Epithelial cell of esophagus (primary cell): ENCODE results near the gene TGFBR1.

Source experiments
- DNase-seq: peaks from one replicate; pipeline ENCODE4 v3.0.0; 2010; ENCODE audit warnings: low read depth
- H3K4me3 ChIP-seq: 2 replicates; pipeline ENCODE4 v1.5.1; 2011; ENCODE audit warnings: mild to moderate bottlenecking, low read length, control low read depth
- TF ChIP-seq, protein P1 (sequence below): IDR thresholded peaks from 2 replicates; pipeline ENCODE4 v1.5.1; 2011; ENCODE audit warnings: low read depth, mild to moderate bottlenecking, low read length, control low read depth, inconsistent platforms; ENCODE audit not compliant: insufficient read depth; ENCODE audit errors: missing control alignments

TGFBR1 gene

DNA sequence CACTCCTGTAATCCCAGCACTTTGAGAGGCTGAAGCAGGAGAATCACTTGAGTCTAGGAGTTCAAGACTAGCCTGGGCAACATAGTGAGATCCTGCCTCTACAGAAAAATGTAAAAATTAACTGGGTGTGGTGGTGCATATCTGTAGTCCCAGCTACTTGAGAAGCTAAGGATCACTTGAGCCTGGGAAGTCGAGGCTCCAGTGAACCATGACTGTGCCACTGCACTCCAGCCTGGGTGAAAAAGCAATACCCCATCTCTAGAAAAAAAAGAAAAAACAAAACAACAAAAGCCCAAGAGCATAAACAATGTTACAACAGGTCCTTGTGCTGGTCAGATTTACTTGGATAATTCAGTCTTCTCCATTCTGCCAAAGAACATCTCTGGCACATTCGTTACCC, 44.3 kb upstream of the TGFBR1 start:
- DNase-seq, result no peak
- TF ChIP-seq, protein P1, sequence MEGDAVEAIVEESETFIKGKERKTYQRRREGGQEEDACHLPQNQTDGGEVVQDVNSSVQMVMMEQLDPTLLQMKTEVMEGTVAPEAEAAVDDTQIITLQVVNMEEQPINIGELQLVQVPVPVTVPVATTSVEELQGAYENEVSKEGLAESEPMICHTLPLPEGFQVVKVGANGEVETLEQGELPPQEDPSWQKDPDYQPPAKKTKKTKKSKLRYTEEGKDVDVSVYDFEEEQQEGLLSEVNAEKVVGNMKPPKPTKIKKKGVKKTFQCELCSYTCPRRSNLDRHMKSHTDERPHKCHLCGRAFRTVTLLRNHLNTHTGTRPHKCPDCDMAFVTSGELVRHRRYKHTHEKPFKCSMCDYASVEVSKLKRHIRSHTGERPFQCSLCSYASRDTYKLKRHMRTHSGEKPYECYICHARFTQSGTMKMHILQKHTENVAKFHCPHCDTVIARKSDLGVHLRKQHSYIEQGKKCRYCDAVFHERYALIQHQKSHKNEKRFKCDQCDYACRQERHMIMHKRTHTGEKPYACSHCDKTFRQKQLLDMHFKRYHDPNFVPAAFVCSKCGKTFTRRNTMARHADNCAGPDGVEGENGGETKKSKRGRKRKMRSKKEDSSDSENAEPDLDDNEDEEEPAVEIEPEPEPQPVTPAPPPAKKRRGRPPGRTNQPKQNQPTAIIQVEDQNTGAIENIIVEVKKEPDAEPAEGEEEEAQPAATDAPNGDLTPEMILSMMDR, result no peak
- no peak overlapping the region for H3K4me3 ChIP-seq

DNA sequence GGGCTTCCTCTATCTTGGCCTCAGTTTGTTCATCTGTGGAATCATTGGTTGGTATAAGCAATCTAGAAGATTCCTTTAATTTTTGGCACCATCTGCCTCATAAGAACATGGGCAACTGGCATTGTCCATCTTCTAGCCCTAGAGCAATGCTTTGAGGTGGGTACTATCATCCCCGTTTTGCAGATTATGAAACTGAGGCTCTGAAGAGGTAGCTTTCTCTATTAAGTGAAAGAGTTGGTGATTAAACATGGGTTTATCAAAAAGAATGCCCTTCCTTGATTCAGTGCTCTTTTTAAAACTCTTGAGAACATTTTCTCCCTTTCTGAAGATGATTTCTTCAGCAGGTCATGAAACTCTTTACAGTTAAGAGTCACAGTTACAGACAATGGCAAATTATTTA, 42.4 kb upstream of the TGFBR1 start:
- no peak overlapping the region for H3K4me3 ChIP-seq
- TF ChIP-seq, protein P1, result no peak
- no peak for DNase-seq

DNA sequence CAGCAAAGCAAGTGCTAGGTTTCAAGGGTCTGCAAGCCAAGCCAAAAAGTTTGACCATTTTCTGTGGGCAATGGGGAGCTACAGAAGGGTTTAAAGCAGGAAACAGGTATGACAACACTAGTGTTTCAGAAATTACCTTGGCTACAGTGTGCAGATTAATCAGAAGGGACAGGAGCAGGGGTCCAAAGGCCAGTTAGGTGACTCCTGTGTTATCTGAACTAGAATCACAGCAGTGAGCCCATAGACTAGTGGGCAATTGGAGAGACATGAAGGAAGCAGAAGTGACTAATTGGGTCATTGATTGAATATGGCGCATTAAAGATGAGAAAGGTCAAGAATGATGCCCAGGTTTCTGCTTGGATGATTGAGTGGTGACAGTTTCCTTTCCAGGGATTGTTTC, 41.4 kb upstream of the TGFBR1 start:
- TF ChIP-seq, protein P1, result no peak
- DNase-seq, result no peak
- no peak overlapping the region for H3K4me3 ChIP-seq

DNA sequence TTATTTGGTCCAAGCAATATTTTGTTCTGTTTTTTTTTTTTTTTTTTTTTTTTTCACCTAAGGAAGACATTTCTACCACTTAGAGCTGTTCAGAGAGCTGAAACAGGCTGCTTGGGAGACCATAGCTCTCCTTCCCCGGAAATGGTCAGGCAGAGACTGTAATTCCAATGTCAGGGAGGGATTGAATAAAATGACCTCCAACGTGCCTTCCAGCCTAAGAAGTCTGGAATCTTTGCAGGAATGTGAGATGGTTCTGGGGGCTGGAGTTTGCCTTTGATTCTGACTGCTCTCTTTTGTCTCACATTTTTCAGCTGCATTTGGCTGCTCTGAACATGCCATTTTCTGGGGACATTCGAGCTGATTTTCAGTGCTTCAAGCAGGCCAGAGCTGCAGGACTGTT, 38.3 kb upstream of the TGFBR1 start:
- TF ChIP-seq, protein P1, result no peak
- H3K4me3 ChIP-seq, result no peak overlapping the region
- no peak for DNase-seq

DNA sequence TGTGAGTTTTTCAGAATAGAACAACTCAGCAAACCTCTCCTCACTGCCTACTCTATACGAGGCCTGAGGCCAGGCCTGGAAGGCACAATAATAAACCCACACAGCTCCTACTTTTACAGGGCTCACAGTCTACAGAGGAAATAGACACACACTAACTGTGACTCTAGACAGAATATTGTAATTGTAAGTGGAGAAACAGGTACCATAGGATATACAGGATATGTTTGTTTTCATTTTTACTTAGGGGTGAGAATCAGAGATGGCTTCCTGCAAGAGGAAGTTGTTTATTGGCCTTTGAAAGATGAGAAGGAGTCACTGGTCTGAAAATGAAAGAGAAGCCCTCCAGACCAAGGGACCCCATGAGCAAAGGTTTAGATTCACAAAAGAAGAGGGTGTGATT, 35.8 kb upstream of the TGFBR1 start:
- TF ChIP-seq, protein P1, result no peak
- no peak for DNase-seq

DNA sequence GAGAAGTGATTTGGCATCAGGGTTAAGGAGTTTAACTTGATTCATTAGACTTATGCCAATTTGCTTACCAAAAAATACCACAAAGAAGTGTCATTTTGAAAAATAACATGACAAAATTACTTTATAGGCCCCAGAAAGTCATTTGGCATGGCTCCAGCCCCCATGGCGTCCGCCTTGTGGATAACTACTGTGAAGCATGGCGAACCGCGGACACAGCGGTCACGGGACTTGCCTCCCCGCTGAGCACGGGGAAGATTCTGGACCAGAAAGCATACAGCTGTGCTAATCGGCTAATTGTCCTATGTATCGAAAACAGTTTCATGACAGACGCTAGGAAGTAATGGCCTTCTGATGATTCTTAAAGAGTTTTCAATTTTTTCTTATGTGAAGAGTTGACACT, 35.4 kb upstream of the TGFBR1 start:
- H3K4me3 ChIP-seq, result no peak overlapping the region
- DNase-seq, result no peak
- TF ChIP-seq, protein P1, result no peak

More for the DNA sequence above, 35.8 kb upstream of the TGFBR1 start:
- H3K4me3 ChIP-seq, result no peak overlapping the region

DNA sequence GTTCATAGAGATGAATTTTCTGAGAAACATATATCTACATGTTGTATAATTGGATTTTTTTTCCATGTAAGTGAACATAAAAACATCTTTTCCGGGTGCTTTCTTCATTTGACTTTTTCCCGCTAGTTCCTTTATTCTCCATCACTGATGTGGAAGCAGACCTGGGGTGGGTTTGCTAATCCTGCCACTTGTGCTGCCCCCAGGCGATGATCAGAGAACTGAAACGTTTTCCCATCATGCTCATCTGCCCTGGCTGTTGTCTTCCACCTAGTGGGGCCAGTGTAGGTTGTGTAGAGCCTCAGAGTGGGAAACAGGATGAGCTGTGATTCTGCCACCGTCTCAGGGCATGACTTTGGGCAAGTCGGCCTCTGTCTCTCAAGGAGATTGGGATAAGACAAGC, 34.2 kb upstream of the TGFBR1 start:
- DNase-seq, result no peak
- TF ChIP-seq, protein P1, result no peak
- H3K4me3 ChIP-seq, result no peak overlapping the region
